SJCRH30 (cell line): ENCODE data around the gene KANSL1L. TPM values are rescaled to one million over a fixed set of nuclear protein-coding genes. Genes with fewer than 3 reads are reported as not detected.

ENCODE experiments used
- DNase-seq, 2 experiments: peaks; one replicate each; pipeline ENCODE4 v3.0.0-alpha.2; 2015 to 2020
- H3K27ac ChIP-seq: fragments of 250-450 bp; sonication (Bioruptor Pico); 2 replicates; pipeline ENCODE4 v1.5.1; 2020; ENCODE audit warnings: mild to moderate bottlenecking, moderate library complexity
- H3K27me3 ChIP-seq: fragments of 250-450 bp; sonication (Bioruptor Pico); 2 replicates; pipeline ENCODE4 v1.5.1; 2020; ENCODE audit warnings: mild to moderate bottlenecking, moderate library complexity
- H3K36me3 ChIP-seq: fragments of 250-450 bp; sonication (Bioruptor Pico); 2 replicates; pipeline ENCODE4 v1.5.1; 2020; ENCODE audit warnings: mild to moderate bottlenecking, moderate library complexity
- H3K4me1 ChIP-seq: fragments of 250-450 bp; sonication (Bioruptor Pico); 2 replicates; pipeline ENCODE4 v1.5.1; 2020; ENCODE audit warnings: mild to moderate bottlenecking, moderate library complexity
- H3K4me3 ChIP-seq: fragments of 250-450 bp; sonication (Bioruptor Pico); 2 replicates; pipeline ENCODE4 v1.5.1; 2020; ENCODE audit warnings: mild to moderate bottlenecking, moderate library complexity
- H3K9me3 ChIP-seq: fragments of 250-450 bp; sonication (Bioruptor Pico); replicated peaks from 2 replicates; pipeline ENCODE4 v1.5.1; 2020; ENCODE audit warnings: mild to moderate bottlenecking, moderate library complexity
- total RNA-seq: library from RNA; depleted of rRNA; stranded (reverse); fragments of >200 nt; shearing (Covaris generic); gene quantifications from 2 replicates; pipeline ENCODE4 v1.2.3, GENCODE V29; 2014

Gene KANSL1L
- total RNA-seq, 1 experiment from 2014 or later, result 24.3 TPM

DNA sequence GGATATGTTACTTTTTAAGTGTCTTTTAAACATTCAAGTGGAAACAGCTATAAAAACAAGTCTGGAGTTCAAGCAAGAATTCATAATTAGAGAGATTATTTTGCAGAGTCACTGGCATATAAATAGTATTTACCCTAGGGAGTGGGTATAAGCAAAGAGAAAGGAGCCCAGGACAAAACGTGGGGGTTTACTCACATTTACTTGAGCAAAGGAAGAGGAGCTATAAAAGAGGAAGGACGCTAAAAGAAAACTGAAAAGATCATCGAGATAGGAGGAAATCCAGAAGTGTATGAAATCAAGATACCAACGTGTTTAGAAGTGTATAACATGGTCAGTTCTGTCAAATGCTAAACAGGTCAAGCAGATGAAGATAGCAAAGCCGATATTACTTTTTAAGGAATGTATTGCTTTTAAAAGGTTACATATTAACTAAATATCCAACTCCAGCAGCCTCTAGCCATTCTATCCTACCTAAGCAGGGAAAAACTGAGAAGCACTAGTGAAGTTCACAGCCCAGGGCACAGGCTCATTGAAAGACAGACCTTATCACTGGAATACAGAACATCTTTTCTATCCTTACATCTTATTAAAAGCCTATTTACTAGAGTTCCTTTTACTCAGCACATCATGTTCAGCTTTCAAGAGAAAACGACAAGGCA lies 8.6 kb downstream of the KANSL1L start:
- Histone ChIP-seq H3K4me1 (peaks cover 5% of the 10 kb centered on the region; the same call in 1 of the 2 replicates), H3K4me3 (no peak overlapping the region), H3K9me3 (no peaks in the 10 kb centered on the region), H3K27me3 (no peaks in the 10 kb centered on the region), H3K36me3 (no peaks in the 10 kb centered on the region; the same call in none of the 2 replicates), H3K27ac (no peak overlapping the region)
- no peak for DNase-seq

DNA sequence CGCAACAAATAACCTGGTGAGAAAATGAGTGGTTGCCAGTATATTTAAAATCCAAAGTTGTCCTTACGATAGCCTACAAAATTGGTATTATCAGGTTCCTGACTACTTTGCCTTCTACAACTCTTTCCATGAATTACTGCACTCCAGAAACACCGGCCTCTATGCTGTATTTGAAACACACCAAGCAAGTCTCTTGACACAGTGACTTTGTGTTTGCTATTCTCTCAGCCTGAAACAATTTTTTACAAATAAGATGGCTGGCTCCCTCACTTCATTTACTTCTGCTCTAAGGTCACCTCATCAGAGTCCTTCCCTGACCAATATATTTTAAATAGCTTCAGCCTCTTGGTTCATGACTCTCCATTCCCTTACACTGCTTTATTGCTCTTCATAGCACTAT lies 12.2 kb downstream of the KANSL1L start:
- no peaks in the 10 kb centered on the region for H3K27me3 ChIP-seq
- no peaks in the 10 kb centered on the region for H3K9me3 ChIP-seq
- no peak overlapping the region for H3K27ac ChIP-seq

GRCh38 chr2:210158236-210158635 lies 13.0 kb downstream of the KANSL1L start:
- Histone ChIP-seq H3K9me3 (no peaks in the 10 kb centered on the region), H3K27ac (no peak overlapping the region), H3K36me3 (peaks cover 31% of the 10 kb centered on the region), H3K27me3 (no peaks in the 10 kb centered on the region), H3K4me1 (no peaks in the 10 kb centered on the region), H3K4me3 (no peak overlapping the region)
- DNase-seq, result no peak

More for the DNA sequence above, 12.2 kb downstream of the KANSL1L start:
- H3K4me1 ChIP-seq, result no peaks in the 10 kb centered on the region
- H3K36me3 ChIP-seq, result peaks cover 23% of the 10 kb centered on the region
- no peak for DNase-seq
- no peak overlapping the region for H3K4me3 ChIP-seq

DNA sequence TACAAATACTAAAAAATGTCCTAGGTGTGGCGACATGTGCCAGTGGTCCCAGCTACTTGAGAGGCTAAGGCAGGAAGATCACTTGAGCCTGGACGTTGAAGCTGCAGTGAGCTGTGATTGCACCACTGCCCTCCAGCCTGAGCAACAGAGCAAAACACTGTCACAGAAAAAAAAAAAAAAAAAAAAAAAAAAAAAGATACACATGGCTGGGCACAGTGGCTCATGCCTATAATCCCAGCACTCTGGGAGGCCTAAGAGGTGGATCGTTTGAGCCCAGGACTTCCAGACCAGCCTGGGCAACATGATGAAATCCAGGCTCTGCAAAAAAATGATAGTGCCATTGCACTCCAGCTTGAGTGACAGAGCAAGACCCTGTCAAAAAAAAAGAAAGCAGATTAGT lies 13.7 kb downstream of the KANSL1L start:
- no peak for DNase-seq
- H3K36me3 ChIP-seq, result peaks cover 34% of the 10 kb centered on the region
- no peaks in the 10 kb centered on the region for H3K4me1 ChIP-seq
- H3K4me3 ChIP-seq, result no peak overlapping the region
- H3K27me3 ChIP-seq, result no peaks in the 10 kb centered on the region
- no peak overlapping the region for H3K27ac ChIP-seq
- H3K9me3 ChIP-seq, result no peaks in the 10 kb centered on the region

- no peak for DNase-seq
- Histone ChIP-seq H3K9me3 (no peaks in the 10 kb centered on the region), H3K4me1 (no peaks in the 10 kb centered on the region), H3K4me3 (no peak overlapping the region), H3K36me3 (peaks cover 49% of the 10 kb centered on the region), H3K27ac (no peak overlapping the region), H3K27me3 (no peaks in the 10 kb centered on the region)
Observed at GRCh38 chr2:210147614-210148013, 23.6 kb downstream of the KANSL1L start.

DNA sequence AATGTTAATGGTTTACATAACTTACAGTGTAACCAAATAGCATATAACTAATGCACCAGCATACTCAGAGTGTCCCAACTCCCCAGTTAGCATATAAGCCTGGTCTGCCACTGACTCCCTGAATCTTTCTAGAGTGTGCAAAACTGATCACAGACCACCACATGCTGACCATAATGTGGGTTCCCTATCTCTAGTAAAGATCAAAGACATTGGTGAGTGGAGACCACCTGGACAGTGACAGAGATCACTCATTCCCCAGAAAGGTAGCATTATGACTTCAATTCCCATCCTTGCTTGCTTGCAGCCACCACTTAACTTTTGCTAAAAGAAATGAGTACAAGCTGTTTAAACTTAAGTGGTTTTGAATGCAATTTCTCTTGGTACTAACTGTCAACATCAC lies 39.0 kb downstream of the KANSL1L start:
- H3K36me3 ChIP-seq, result peaks cover 8% of the 10 kb centered on the region; the same call in 1 of the 2 replicates
- no peak overlapping the region for H3K4me3 ChIP-seq
- H3K4me1 ChIP-seq, result no peaks in the 10 kb centered on the region
- no peak for DNase-seq
- no peak overlapping the region for H3K27ac ChIP-seq
- H3K9me3 ChIP-seq, result no peaks in the 10 kb centered on the region; the same call in 1 of the 2 replicates
- H3K27me3 ChIP-seq, result no peaks in the 10 kb centered on the region

DNA sequence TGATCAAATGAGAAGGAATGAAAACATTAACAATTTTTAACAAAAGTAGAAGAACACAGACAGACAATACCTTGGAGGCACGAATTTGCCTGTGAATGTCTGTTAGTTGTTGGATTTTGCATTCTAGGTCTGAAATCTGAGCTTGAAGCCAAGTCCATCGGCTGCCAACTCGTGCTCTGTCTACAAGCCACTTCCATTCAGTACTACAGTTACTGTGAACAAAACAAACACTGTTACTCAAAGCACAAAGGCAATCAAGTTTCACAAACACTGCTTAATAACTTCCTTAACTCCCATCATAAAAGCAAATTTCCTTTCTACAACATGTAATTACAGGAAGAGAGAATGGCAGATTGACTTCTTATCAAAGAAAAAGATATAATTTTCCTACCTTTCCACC lies 42.2 kb downstream of the KANSL1L start:
- no peak overlapping the region for H3K4me3 ChIP-seq
- H3K36me3 ChIP-seq, result peaks cover 33% of the 10 kb centered on the region
- peaks cover 11% of the 10 kb centered on the region for H3K9me3 ChIP-seq
- no peak overlapping the region for H3K27ac ChIP-seq
- no peaks in the 10 kb centered on the region for H3K27me3 ChIP-seq
- H3K4me1 ChIP-seq, result no peaks in the 10 kb centered on the region
- DNase-seq, result peak in 1 of 2 experiments; percentile 3

- H3K27ac ChIP-seq, result no peak overlapping the region
- H3K4me1 ChIP-seq, result no peaks in the 10 kb centered on the region
- H3K4me3 ChIP-seq, result no peak overlapping the region
- no peak for DNase-seq
- H3K9me3 ChIP-seq, result no peaks in the 10 kb centered on the region; the same call in 1 of the 2 replicates
- H3K36me3 ChIP-seq, result 0 out of 2 replicates have a peak, but pooled peaks cover 4% of the 10 kb centered on the region
- no peaks in the 10 kb centered on the region for H3K27me3 ChIP-seq
Observed at GRCh38 chr2:210113614-210114235, 57.5 kb downstream of the KANSL1L start.

GRCh38 chr2:210112871-210113270 lies 58.3 kb downstream of the KANSL1L start:
- no peaks in the 10 kb centered on the region; the same call in 1 of the 2 replicates for H3K9me3 ChIP-seq
- H3K4me1 ChIP-seq, result no peaks in the 10 kb centered on the region
- no peak for DNase-seq
- no peak overlapping the region for H3K27ac ChIP-seq
- 0 out of 2 replicates have a peak, but pooled peaks cover 4% of the 10 kb centered on the region for H3K36me3 ChIP-seq
- H3K4me3 ChIP-seq, result no peak overlapping the region
- H3K27me3 ChIP-seq, result no peaks in the 10 kb centered on the region

GRCh38 chr2:210099940-210100339 lies 71.3 kb downstream of the KANSL1L start:
- H3K27ac ChIP-seq, result no peak overlapping the region
- H3K4me1 ChIP-seq, result no peaks in the 10 kb centered on the region
- peaks cover 11% of the 10 kb centered on the region for H3K36me3 ChIP-seq
- DNase-seq, result no peak
- no peaks in the 10 kb centered on the region for H3K9me3 ChIP-seq
- no peaks in the 10 kb centered on the region for H3K27me3 ChIP-seq
- H3K4me3 ChIP-seq, result no peak overlapping the region

DNA sequence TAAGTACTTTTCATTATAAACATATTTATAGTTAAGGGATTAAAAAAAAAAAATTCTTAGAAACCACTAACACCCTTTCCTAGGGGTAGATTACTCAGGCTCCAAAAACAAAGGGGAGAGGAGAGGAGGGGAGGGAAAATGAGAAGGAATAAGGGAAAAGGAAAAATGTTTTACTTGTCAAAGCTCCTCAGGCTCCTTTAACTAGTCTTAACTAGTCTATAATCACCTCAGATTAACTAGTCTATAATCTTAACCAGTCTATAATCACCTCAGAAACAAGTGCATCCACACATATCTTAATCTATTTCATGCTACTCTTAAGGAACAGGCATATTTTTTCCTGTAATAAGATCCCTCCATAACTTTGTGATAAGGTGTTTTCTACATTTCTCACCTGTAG lies 76.4 kb downstream of the KANSL1L start:
- Histone ChIP-seq H3K27ac (no peak overlapping the region; the same call in 1 of the 2 replicates), H3K27me3 (no peaks in the 10 kb centered on the region), H3K4me1 (no peaks in the 10 kb centered on the region), H3K4me3 (no peak overlapping the region), H3K36me3 (peaks cover 6% of the 10 kb centered on the region; the same call in 1 of the 2 replicates), H3K9me3 (no peaks in the 10 kb centered on the region)
- no peak for DNase-seq

GRCh38 chr2:210092791-210093190 lies 78.4 kb downstream of the KANSL1L start:
- Histone ChIP-seq H3K27ac (no peak overlapping the region), H3K9me3 (no peaks in the 10 kb centered on the region), H3K27me3 (no peaks in the 10 kb centered on the region), H3K4me3 (no peak overlapping the region), H3K36me3 (peaks cover 6% of the 10 kb centered on the region; the same call in 1 of the 2 replicates), H3K4me1 (no peaks in the 10 kb centered on the region)
- DNase-seq, result no peak

DNA sequence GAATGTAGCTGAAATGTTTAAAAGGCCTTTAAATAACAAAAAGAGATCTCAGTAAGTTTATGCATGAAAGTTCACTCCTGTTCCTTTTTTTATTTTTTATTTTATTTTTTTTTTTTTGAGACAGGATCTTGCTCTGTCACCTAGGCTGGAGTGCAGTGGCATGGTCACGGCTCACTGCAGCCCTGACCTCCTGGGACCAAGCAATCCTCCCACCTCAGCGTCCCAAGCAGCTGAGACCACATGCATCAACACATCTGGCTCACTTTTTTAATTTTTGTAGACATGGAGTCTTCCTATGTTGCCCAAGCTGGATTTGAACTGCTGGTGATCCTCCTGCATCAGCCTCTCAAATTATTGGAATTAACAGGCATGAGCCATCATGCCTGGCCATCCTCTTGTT lies 84.3 kb downstream of the KANSL1L start:
- H3K27ac ChIP-seq, result no peak overlapping the region
- H3K4me3 ChIP-seq, result no peak overlapping the region
- no peak for DNase-seq
- no peaks in the 10 kb centered on the region for H3K27me3 ChIP-seq
- no peaks in the 10 kb centered on the region for H3K9me3 ChIP-seq
- no peaks in the 10 kb centered on the region for H3K4me1 ChIP-seq
- no peaks in the 10 kb centered on the region for H3K36me3 ChIP-seq

DNA sequence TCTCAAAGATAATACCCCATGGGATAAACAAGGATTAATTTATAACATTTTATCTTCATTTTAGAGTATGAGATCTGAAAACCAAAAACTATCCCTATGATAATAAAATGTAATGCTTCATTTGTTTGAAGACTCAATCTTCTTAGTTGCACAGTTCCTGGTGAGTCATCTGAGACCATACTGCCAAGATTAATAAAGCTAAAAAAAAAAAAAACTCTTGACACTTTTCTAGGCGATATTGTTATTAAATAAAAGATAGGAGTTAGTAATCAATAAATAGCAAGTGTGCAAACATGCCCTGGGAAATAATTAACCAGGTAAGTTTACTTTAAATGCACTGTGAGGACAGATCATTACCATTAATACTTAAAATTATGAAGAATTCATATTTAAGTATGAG lies 84.9 kb downstream of the KANSL1L start:
- Histone ChIP-seq H3K9me3 (no peaks in the 10 kb centered on the region), H3K36me3 (no peaks in the 10 kb centered on the region), H3K27ac (no peak overlapping the region), H3K4me3 (no peak overlapping the region), H3K4me1 (no peaks in the 10 kb centered on the region), H3K27me3 (no peaks in the 10 kb centered on the region)
- no peak for DNase-seq

- Histone ChIP-seq H3K4me3 (no peak overlapping the region), H3K27ac (no peak overlapping the region), H3K36me3 (peaks cover 4% of the 10 kb centered on the region; the same call in 1 of the 2 replicates), H3K4me1 (peaks cover 7% of the 10 kb centered on the region; the same call in 1 of the 2 replicates), H3K27me3 (no peaks in the 10 kb centered on the region), H3K9me3 (no peaks in the 10 kb centered on the region)
- peak in 1 of 2 experiments; percentile 14 for DNase-seq
Observed at GRCh38 chr2:210072922-210073509, 98.2 kb downstream of the KANSL1L start.
